DOHH2 (cell line): ENCODE measurements around the gene PYY.
"Not testable (repeated sequence)": the region's sequence is repeated elsewhere in the genome, so short reads cannot be mapped to it uniquely, and the experiment has no call there.

ENCODE experiments used
- H3F3A ChIP-seq: fragments of 200-600 bp; sonication (generic), shearing (Covaris generic); 2 replicates; pipeline ENCODE4 v1.6.0; 2016; ENCODE audit warnings: antibody characterized with exemption, mild to moderate bottlenecking; ENCODE audit not compliant: control insufficient read depth, insufficient read depth
- H3K27ac ChIP-seq: fragments of 200-600 bp; sonication (generic); 2 replicates; pipeline ENCODE4 v1.5.1; 2014; ENCODE audit warnings: low read depth, mild to moderate bottlenecking, low read length, moderate library complexity
- H3K27me3 ChIP-seq: fragments of 200-600 bp; sonication (generic); 2 replicates; pipeline ENCODE4 v1.6.1; 2014; ENCODE audit warnings: mild to moderate bottlenecking, low read length, mixed read lengths; ENCODE audit not compliant: control insufficient read depth
- H3K36me3 ChIP-seq: fragments of 200-600 bp; sonication (generic); 2 replicates; pipeline ENCODE4 v1.6.1; 2014; ENCODE audit warnings: mild to moderate bottlenecking, low read length, moderate library complexity, mixed read lengths; ENCODE audit not compliant: control insufficient read depth
- H3K4me1 ChIP-seq: fragments of 200-600 bp; sonication (generic); 2 replicates; pipeline ENCODE4 v1.6.1; 2014; ENCODE audit warnings: mild to moderate bottlenecking, low read length, mixed read lengths; ENCODE audit not compliant: control insufficient read depth
- H3K4me2 ChIP-seq: fragments of 200-600 bp; sonication (generic); 2 replicates; pipeline ENCODE4 v1.6.0; 2014; ENCODE audit warnings: mild to moderate bottlenecking, low read length, moderate library complexity
- H3K4me3 ChIP-seq: fragments of 200-600 bp; sonication (generic); 2 replicates; pipeline ENCODE4 v1.5.1; 2014; ENCODE audit warnings: mild to moderate bottlenecking, low read length, mixed read lengths
- H3K79me2 ChIP-seq: fragments of 200-600 bp; sonication (generic); 2 replicates; pipeline ENCODE4 v1.6.1; 2014; ENCODE audit warnings: mild to moderate bottlenecking, low read length, mixed read lengths; ENCODE audit not compliant: control insufficient read depth
- H3K9me2 ChIP-seq: fragments of 200-600 bp; sonication (generic); replicated peaks from 2 replicates; pipeline ENCODE4 v1.6.1; 2014; ENCODE audit warnings: mild to moderate bottlenecking, low read length, mixed read lengths; ENCODE audit not compliant: control insufficient read depth
- H3K9me3 ChIP-seq: fragments of 200-600 bp; sonication (generic); 2 replicates; pipeline ENCODE4 v1.6.1; 2014; ENCODE audit warnings: antibody characterized with exemption, low read length, mixed read lengths; ENCODE audit not compliant: control insufficient read depth, insufficient read depth
- H4K20me1 ChIP-seq: fragments of 200-600 bp; sonication (generic); 2 replicates; pipeline ENCODE4 v1.6.0; 2014; ENCODE audit warnings: low read depth, mild to moderate bottlenecking, antibody characterized with exemption, low read length, moderate library complexity; ENCODE audit not compliant: control insufficient read depth, insufficient read depth
- EZH2phosphoT487 ChIP-seq: fragments of 200-600 bp; sonication (generic); IDR thresholded peaks from 2 replicates; pipeline ENCODE4 v1.6.1; 2017; ENCODE audit warnings: borderline replicate concordance, mild to moderate bottlenecking, antibody characterized with exemption, low read length, moderate library complexity, mixed read lengths
- TF ChIP-seq, protein P1 (sequence below): fragments of 200-600 bp; sonication (generic); IDR thresholded peaks from one replicate; pipeline ENCODE4 v1.5.1; 2014; ENCODE audit warnings: antibody characterized with exemption, mild to moderate bottlenecking, low read depth, low read length; ENCODE audit not compliant: poor library complexity, severe bottlenecking

Gene PYY

DNA sequence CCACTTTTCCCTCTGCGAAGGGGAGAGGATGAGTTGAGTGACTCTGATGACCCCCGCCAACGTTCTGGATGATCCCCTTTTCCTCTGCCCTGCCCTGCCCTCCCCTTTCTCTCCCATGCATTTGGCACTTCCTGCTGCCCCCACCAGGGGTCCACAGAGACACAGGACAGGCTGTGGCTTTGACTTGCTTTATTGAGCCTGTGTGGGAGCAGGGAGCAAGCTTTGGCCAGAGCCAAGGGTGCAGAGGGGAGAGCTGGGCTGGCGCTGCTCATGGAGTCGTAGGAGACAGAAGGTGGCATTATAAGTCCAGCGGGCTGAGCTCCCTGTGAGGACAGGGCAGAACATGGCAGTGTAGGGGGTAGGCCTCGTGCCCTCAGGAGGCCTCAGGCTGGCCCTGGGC, 13.1 kb downstream of the PYY start:
- no peak overlapping the region for H3K27ac ChIP-seq
- H4K20me1 ChIP-seq = no peaks in the 10 kb centered on the region
- no peak overlapping the region for H3K4me3 ChIP-seq
- no peaks in the 10 kb centered on the region for H3K36me3 ChIP-seq
- no peaks in the 10 kb centered on the region for H3K79me2 ChIP-seq
- no peaks in the 10 kb centered on the region for H3K4me1 ChIP-seq
- no peaks in the 10 kb centered on the region for H3K9me2 ChIP-seq
- H3K9me3 ChIP-seq = no peaks in the 10 kb centered on the region
- peaks cover 9% of the 10 kb centered on the region for H3K27me3 ChIP-seq
- H3K4me2 ChIP-seq = no peak overlapping the region
- no peaks in the 10 kb centered on the region for H3F3A ChIP-seq
- TF ChIP-seq, protein P1, sequence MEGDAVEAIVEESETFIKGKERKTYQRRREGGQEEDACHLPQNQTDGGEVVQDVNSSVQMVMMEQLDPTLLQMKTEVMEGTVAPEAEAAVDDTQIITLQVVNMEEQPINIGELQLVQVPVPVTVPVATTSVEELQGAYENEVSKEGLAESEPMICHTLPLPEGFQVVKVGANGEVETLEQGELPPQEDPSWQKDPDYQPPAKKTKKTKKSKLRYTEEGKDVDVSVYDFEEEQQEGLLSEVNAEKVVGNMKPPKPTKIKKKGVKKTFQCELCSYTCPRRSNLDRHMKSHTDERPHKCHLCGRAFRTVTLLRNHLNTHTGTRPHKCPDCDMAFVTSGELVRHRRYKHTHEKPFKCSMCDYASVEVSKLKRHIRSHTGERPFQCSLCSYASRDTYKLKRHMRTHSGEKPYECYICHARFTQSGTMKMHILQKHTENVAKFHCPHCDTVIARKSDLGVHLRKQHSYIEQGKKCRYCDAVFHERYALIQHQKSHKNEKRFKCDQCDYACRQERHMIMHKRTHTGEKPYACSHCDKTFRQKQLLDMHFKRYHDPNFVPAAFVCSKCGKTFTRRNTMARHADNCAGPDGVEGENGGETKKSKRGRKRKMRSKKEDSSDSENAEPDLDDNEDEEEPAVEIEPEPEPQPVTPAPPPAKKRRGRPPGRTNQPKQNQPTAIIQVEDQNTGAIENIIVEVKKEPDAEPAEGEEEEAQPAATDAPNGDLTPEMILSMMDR = peak; percentile 52
- no peak for TF ChIP-seq EZH2phosphoT487

GRCh38 chr17:43939886-43940285, 13.9 kb downstream of the PYY start:
- Histone ChIP-seq H4K20me1 (no peaks in the 10 kb centered on the region), H3K79me2 (no peaks in the 10 kb centered on the region), H3K27me3 (peaks cover 9% of the 10 kb centered on the region), H3F3A (no peaks in the 10 kb centered on the region), H3K4me3 (no peak overlapping the region), H3K9me2 (no peaks in the 10 kb centered on the region), H3K4me1 (no peaks in the 10 kb centered on the region), H3K27ac (no peak overlapping the region), H3K36me3 (no peaks in the 10 kb centered on the region), H3K4me2 (no peak overlapping the region), H3K9me3 (no peaks in the 10 kb centered on the region)
- no peak for TF ChIP-seq EZH2phosphoT487
- TF ChIP-seq, protein P1 = no peak

DNA sequence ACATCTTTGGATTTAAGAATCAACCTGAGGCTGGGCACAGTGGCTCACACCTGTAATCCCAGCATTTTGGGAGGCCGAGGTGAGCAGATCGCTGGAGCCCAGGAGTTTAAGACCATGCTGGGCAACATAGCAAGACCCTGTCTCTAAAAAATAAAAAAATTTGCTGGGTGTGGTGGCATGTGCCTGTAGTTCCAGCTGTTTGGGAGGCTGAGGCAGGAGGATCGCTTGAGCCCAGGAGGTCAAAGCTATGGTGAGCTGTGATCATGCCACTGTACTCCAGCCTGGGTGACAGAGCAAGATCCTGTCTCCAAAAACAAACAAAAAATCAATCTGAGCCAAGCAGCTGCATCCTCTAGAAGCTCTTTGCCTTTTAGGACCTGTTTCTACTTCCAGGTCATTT, 14.3 kb downstream of the PYY start:
- not testable (repeated sequence) for H3F3A ChIP-seq, H3K27ac ChIP-seq, H3K4me3 ChIP-seq, H3K4me2 ChIP-seq, H3K36me3 ChIP-seq, H4K20me1 ChIP-seq, H3K9me2 ChIP-seq, H3K79me2 ChIP-seq, H3K27me3 ChIP-seq, H3K4me1 ChIP-seq, H3K9me3 ChIP-seq

DNA sequence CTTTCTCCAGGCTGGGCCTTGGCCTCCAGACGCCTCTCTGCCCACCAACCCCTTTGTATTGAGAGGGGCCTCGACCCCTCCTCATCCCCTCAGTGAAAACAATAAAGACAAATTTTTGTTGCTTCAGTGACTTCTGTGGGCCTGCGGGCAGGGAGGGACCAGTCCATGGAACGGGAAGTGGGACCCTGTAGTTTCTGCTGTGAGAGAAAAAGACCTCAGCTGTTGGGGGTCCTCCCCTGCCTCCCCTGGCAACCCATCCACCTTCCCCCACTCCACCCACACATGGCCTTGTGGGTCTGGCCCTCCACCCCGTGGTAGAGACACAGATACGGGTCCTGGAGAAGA, 14.9 kb downstream of the PYY start:
- Histone ChIP-seq H3K4me3 (no peak overlapping the region), H3K9me3 (no peaks in the 10 kb centered on the region)

More for the DNA sequence above, 14.9 kb downstream of the PYY start:
- Histone ChIP-seq H3K36me3 (no peaks in the 10 kb centered on the region), H3K4me2 (no peak overlapping the region), H3F3A (no peaks in the 10 kb centered on the region), H3K79me2 (no peaks in the 10 kb centered on the region), H3K4me1 (no peaks in the 10 kb centered on the region), H4K20me1 (no peaks in the 10 kb centered on the region), H3K27me3 (peaks cover 9% of the 10 kb centered on the region), H3K9me2 (no peaks in the 10 kb centered on the region), H3K27ac (no peak overlapping the region)
- TF ChIP-seq, protein P1 = no peak
- no peak for TF ChIP-seq EZH2phosphoT487
